Activated CD4-positive, alpha-beta T cell treated with anti-CD3 and anti-CD28 coated beads for 48 hours (primary cell): ENCODE measurements around the gene ZNF608.

Source experiments
- DNase-seq: peaks from one replicate; pipeline ENCODE4 v3.0.0-alpha.2; 2020

ZNF608 gene

GRCh38 chr5:124745928-124746915, at the start of gene ZNF608:
Gene ZNF608, minus strand, starts transcription at chr5:124746639. Its CDS starts 1,650 bp downstream, at chr5:124744989.
- no peak for DNase-seq

- DNase-seq: no peak
These were observed 49.4 kb upstream of the ZNF608 start for GRCh38 chr5:124795829-124796228.

GRCh38 chr5:124790895-124791732, 44.7 kb upstream of the ZNF608 start:
- DNase-seq: no peak

GRCh38 chr5:124790301-124790894, 44.0 kb upstream of the ZNF608 start:
- DNase-seq: no peak

- no peak for DNase-seq
These were observed 42.7 kb upstream of the ZNF608 start for GRCh38 chr5:124789104-124789605.

GRCh38 chr5:124783794-124784193, 37.4 kb upstream of the ZNF608 start:
- no peak for DNase-seq

GRCh38 chr5:124783285-124783684, 36.8 kb upstream of the ZNF608 start:
- no peak for DNase-seq

- no peak for DNase-seq
These were observed 35.8 kb upstream of the ZNF608 start for GRCh38 chr5:124782262-124782661.

- DNase-seq: no peak
These were observed 33.6 kb upstream of the ZNF608 start for GRCh38 chr5:124780011-124780410.

- DNase-seq: no peak
These were observed 27.2 kb upstream of the ZNF608 start for GRCh38 chr5:124773315-124774311.

- no peak for DNase-seq
These were observed 26.2 kb upstream of the ZNF608 start for GRCh38 chr5:124772457-124773200.

- no peak for DNase-seq
These were observed 25.3 kb upstream of the ZNF608 start for GRCh38 chr5:124771761-124772160.

- DNase-seq: no peak
These were observed 18.7 kb upstream of the ZNF608 start for GRCh38 chr5:124764992-124765611.

GRCh38 chr5:124764585-124764984, 18.1 kb upstream of the ZNF608 start:
- DNase-seq: no peak

- no peak for DNase-seq
These were observed 14.6 kb upstream of the ZNF608 start for GRCh38 chr5:124761010-124761409.

GRCh38 chr5:124760608-124761007, 14.2 kb upstream of the ZNF608 start:
- no peak for DNase-seq

GRCh38 chr5:124755565-124755964, 9.1 kb upstream of the ZNF608 start:
- no peak for DNase-seq

GRCh38 chr5:124755041-124755440, 8.6 kb upstream of the ZNF608 start:
- DNase-seq: no peak

- DNase-seq: no peak
These were observed 7.9 kb upstream of the ZNF608 start for GRCh38 chr5:124754206-124754927.
